Keratinocyte (primary cell): Measurements from ENCODE around the gene KCNG2. TPM values are rescaled to one million over a fixed set of nuclear protein-coding genes. Genes with fewer than 3 reads are reported as not detected.

Experiments used
- DNase-seq: peaks from one replicate; pipeline ENCODE4 v3.0.0-alpha.2; 2011; ENCODE audit warnings: low read depth, missing footprints, low spot score
- FAIRE-seq: peaks from 2 replicates; lab custom pipeline; 2011; peaks lifted over from hg19 to GRCh38; lab: Jason Lieb, UNC
- H2AFZ ChIP-seq: 2 replicates; pipeline ENCODE4 v1.6.0; 2012; ENCODE audit warnings: low read length, control low read depth, inconsistent platforms; ENCODE audit not compliant: control insufficient read depth
- H3K27ac ChIP-seq: 2 replicates; pipeline ENCODE4 v1.5.1; 2011; ENCODE audit warnings: low read length; ENCODE audit not compliant: control insufficient read depth, insufficient read depth
- H3K27me3 ChIP-seq: 3 replicates; pipeline ENCODE4 v1.6.0; 2011; ENCODE audit warnings: low read length; ENCODE audit not compliant: control insufficient read depth, insufficient read depth; ENCODE audit errors: extremely low read depth
- H3K36me3 ChIP-seq, 2 experiments: 2 replicates in 1 of 2; 3 replicates in 1 of 2; pipeline ENCODE4 v1.5.1; 2011; ENCODE audit warnings: low read length in 2 of 2, mild to moderate bottlenecking in 1 of 2; ENCODE audit not compliant: control insufficient read depth in 2 of 2, insufficient read depth in 2 of 2; ENCODE audit errors: extremely low read depth in 1 of 2
- H3K4me1 ChIP-seq: 3 replicates; pipeline ENCODE4 v1.5.1; 2011; ENCODE audit warnings: low read length; ENCODE audit not compliant: control insufficient read depth, insufficient read depth; ENCODE audit errors: extremely low read depth
- H3K4me2 ChIP-seq: 3 replicates; pipeline ENCODE4 v1.6.0; 2011; ENCODE audit warnings: low read depth, low read length; ENCODE audit not compliant: control insufficient read depth, insufficient read depth; ENCODE audit errors: extremely low read depth
- H3K4me3 ChIP-seq, 3 experiments: fragments of 200-600 bp in 1 of 3; sonication (generic) in 1 of 3; 2 replicates in 2 of 3; 3 replicates in 1 of 3; pipeline ENCODE4 v1.5.1; 2011 to 2016; ENCODE audit warnings: low read length in 3 of 3, mild to moderate bottlenecking in 3 of 3, control low read depth in 2 of 3, inconsistent platforms in 1 of 3, low read depth in 1 of 3, mixed read lengths in 1 of 3, mixed run types in 1 of 3, moderate library complexity in 1 of 3; ENCODE audit not compliant: control insufficient read depth in 2 of 3, insufficient read depth in 2 of 3; ENCODE audit errors: extremely low read depth in 1 of 3
- H3K79me2 ChIP-seq: 2 replicates; pipeline ENCODE4 v1.6.0; 2012; ENCODE audit warnings: low read length; ENCODE audit not compliant: control insufficient read depth, insufficient read depth
- H3K9ac ChIP-seq: 3 replicates; pipeline ENCODE4 v1.6.0; 2011; ENCODE audit warnings: low read length; ENCODE audit not compliant: control insufficient read depth, insufficient read depth; ENCODE audit errors: extremely low read depth
- H3K9me1 ChIP-seq: 3 replicates; pipeline ENCODE4 v1.6.0; 2011; ENCODE audit warnings: low read length; ENCODE audit not compliant: control insufficient read depth, insufficient read depth; ENCODE audit errors: extremely low read depth
- H3K9me3 ChIP-seq: 2 replicates; pipeline ENCODE4 v1.5.1; 2012; ENCODE audit warnings: low read depth, low read length; ENCODE audit not compliant: control insufficient read depth
- H4K20me1 ChIP-seq: 3 replicates; pipeline ENCODE4 v1.6.0; 2011; ENCODE audit warnings: low read length; ENCODE audit not compliant: control insufficient read depth, insufficient read depth; ENCODE audit errors: extremely low read depth
- EZH2 ChIP-seq: IDR thresholded peaks from one replicate; pipeline ENCODE4 v1.6.1; 2012; ENCODE audit warnings: inconsistent platforms, mild to moderate bottlenecking, low read length, moderate library complexity
- dilution Hi-C: fragments of 300-500 bp; cut with MboI; formaldehyde crosslinking; loops from one replicate; pipeline ENCODE4 v1.7.0; 2020; ENCODE audit warnings: low sequenced_read_pairs; ENCODE audit not compliant: extremely low pct_ligation_motif_present
- polyA plus RNA-seq, 5 experiments: library from polyadenylated mRNA; depleted of rRNA in 3 of 5; stranded (reverse) in 3 of 5; stranded (forward) in 1 of 5; unstranded in 1 of 5; fragments of >200 nt; gene quantifications; 1 replicate in 1 of 5; 2 replicates in 3 of 5; 3 replicates in 1 of 5; pipeline versions ENCODE4 v1.2.1 to v1.2.3, GENCODE V29; 2011 to 2012; ENCODE audit warnings: missing spikeins in 2 of 5, low read depth in 1 of 5, low replicate concordance in 1 of 5
- TF ChIP-seq, protein P1 (sequence below), 3 experiments: IDR thresholded peaks in 1 of 3; conservative IDR thresholded peaks in 1 of 3; optimal IDR thresholded peaks in 1 of 3; 2 replicates in 2 of 3; 3 replicates in 1 of 3; pipeline versions ENCODE3 to v1.5.1; 2011; ENCODE audit warnings: low read length in 3 of 3, mild to moderate bottlenecking in 3 of 3, moderate library complexity in 2 of 3, control low read depth in 1 of 3, inconsistent platforms in 1 of 3; ENCODE audit not compliant: insufficient read depth in 2 of 3; ENCODE audit errors: extremely low read depth in 1 of 3

The KCNG2 gene
- polyA plus RNA-seq, 1 donor (not counting 4 experiments of a cell fraction or from before 2014, with no cell fraction given) = not detected

DNA sequence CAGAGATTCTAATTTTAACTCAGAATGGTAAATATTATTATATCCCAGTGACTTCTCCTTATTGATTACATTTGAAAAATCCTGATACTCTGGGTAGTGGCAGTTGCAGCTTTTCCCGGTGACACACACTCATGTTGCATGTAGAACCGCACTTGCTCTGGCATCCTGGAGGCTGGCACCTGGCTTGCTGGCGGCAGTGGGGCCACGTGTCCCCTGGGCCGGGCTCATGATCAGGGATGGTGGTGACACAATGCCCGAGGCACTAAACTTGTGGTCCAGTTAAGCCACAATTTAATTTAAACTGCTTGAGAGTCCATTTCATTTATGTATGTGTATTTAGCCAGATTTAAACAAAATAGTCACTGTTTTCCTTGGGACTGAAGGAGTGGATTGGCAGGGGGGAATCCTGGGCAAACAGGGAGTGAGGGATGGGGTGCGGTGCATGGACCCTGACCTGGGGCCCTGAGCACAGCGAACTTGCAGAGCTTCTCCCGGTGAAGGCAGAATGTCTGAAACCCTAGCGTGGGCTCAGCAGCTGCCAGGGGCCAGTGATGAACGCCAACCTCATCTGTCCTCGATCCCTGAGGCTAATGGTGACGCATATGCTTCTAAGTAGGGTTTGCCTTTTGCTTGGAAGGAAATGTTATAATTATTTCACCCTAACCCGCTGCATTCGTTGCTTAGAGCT, 50.0 kb downstream of the KCNG2 start:
- Histone ChIP-seq H3K4me1 (no peaks in the 10 kb centered on the region), H3K9me1 (no peaks in the 10 kb centered on the region), H3K36me3 (no peaks in the 10 kb centered on the region), H3K27ac (no peak overlapping the region), H3K9me3 (no peaks in the 10 kb centered on the region), H2AFZ (no peak overlapping the region), H4K20me1 (no peaks in the 10 kb centered on the region), H3K9ac (no peak overlapping the region), H3K27me3 (no peaks in the 10 kb centered on the region), H3K79me2 (no peaks in the 10 kb centered on the region), H3K4me3 (no peak overlapping the region), H3K4me2 (no peak overlapping the region)
- TF ChIP-seq, protein P1, sequence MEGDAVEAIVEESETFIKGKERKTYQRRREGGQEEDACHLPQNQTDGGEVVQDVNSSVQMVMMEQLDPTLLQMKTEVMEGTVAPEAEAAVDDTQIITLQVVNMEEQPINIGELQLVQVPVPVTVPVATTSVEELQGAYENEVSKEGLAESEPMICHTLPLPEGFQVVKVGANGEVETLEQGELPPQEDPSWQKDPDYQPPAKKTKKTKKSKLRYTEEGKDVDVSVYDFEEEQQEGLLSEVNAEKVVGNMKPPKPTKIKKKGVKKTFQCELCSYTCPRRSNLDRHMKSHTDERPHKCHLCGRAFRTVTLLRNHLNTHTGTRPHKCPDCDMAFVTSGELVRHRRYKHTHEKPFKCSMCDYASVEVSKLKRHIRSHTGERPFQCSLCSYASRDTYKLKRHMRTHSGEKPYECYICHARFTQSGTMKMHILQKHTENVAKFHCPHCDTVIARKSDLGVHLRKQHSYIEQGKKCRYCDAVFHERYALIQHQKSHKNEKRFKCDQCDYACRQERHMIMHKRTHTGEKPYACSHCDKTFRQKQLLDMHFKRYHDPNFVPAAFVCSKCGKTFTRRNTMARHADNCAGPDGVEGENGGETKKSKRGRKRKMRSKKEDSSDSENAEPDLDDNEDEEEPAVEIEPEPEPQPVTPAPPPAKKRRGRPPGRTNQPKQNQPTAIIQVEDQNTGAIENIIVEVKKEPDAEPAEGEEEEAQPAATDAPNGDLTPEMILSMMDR (optimal IDR thresholded peaks at IDR 0.05 in 1 of 3, IDR thresholded peaks at IDR 0.05 in 1 of 3, conservative IDR thresholded peaks at IDR 0.05 in 1 of 3; ENCODE audit: extremely low read depth in 1 of 3, insufficient read depth in 2 of 3, low read length in 3 of 3) = no peak
- no peak for TF ChIP-seq EZH2
- dilution Hi-C loops = no loop called here
- DNase-seq (no peak), FAIRE-seq (no peak)

DNA sequence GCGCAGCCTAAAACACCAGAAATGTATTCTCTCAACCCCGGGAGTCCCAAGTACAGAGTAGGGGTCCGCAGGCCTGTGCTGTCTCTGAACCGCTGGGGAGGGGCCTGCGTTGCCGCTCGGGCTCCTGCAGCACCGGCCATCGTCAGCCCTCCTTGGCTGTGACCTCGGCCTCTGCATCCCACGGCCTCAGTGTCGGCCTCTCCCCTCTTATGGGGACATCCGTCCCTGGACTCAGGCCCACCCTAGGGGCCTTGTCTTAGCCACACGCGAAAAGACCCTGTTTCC, 50.5 kb downstream of the KCNG2 start:
- no peak overlapping the region for H2AFZ ChIP-seq
- H3K27me3 ChIP-seq = no peaks in the 10 kb centered on the region
- H4K20me1 ChIP-seq = no peaks in the 10 kb centered on the region
- no peaks in the 10 kb centered on the region for H3K4me1 ChIP-seq
- H3K9me1 ChIP-seq = no peaks in the 10 kb centered on the region
- FAIRE-seq (no peak), DNase-seq (no peak)
- H3K9me3 ChIP-seq = no peaks in the 10 kb centered on the region
- H3K4me2 ChIP-seq = no peak overlapping the region
- no peak overlapping the region for H3K4me3 ChIP-seq
- dilution Hi-C loops = no loop called here
- TF ChIP-seq, protein P1 (optimal IDR thresholded peaks at IDR 0.05 in 1 of 3, IDR thresholded peaks at IDR 0.05 in 1 of 3, conservative IDR thresholded peaks at IDR 0.05 in 1 of 3; ENCODE audit: extremely low read depth in 1 of 3, insufficient read depth in 2 of 3, low read length in 3 of 3) = no peak
- no peak for TF ChIP-seq EZH2
- H3K36me3 ChIP-seq = no peaks in the 10 kb centered on the region
- H3K27ac ChIP-seq = no peak overlapping the region
- H3K79me2 ChIP-seq = no peaks in the 10 kb centered on the region
- H3K9ac ChIP-seq = no peak overlapping the region
